Retina (tissue), 1 donor: ENCODE measurements around the gene WNK3.

Source experiments
- DNase-seq: peaks from one replicate; pipeline ENCODE4 v3.0.0-alpha.2; 2016

The WNK3 gene

GRCh38 chrX:54237014-54237413 lies 120.8 kb downstream of the WNK3 start:
- DNase-seq = no peak

- DNase-seq = no peak
These were observed 127.3 kb downstream of the WNK3 start for GRCh38 chrX:54230435-54231148.

GRCh38 chrX:54223581-54223980 lies 134.3 kb downstream of the WNK3 start:
- no peak for DNase-seq

GRCh38 chrX:54213603-54214002 lies 144.2 kb downstream of the WNK3 start:
- DNase-seq = no peak

GRCh38 chrX:54208531-54208930 lies 149.3 kb downstream of the WNK3 start:
- no peak for DNase-seq

- DNase-seq = no peak
These were observed 159.6 kb downstream of the WNK3 start for GRCh38 chrX:54198262-54198661.

- DNase-seq = no peak
These were observed 162.8 kb downstream of the WNK3 start for GRCh38 chrX:54194982-54195588.

- DNase-seq = no peak
These were observed 164.6 kb downstream of the WNK3 start for GRCh38 chrX:54193085-54193821.

- no peak for DNase-seq
These were observed 173.4 kb downstream of the WNK3 start for GRCh38 chrX:54184474-54184873.

GRCh38 chrX:54182864-54183613 lies 174.8 kb downstream of the WNK3 start, which contains the start of gene FAM120C:
Gene FAM120C, minus strand, starts transcription at chrX:54183254. Its CDS starts 56 bp downstream, at chrX:54183198.
- peak; percentile 81 for DNase-seq

GRCh38 chrX:54182194-54182863 lies 175.5 kb downstream of the WNK3 start:
- DNase-seq = peak; percentile 56

GRCh38 chrX:54181202-54181953 lies 176.5 kb downstream of the WNK3 start:
- no peak for DNase-seq

GRCh38 chrX:54180403-54180802 lies 177.4 kb downstream of the WNK3 start:
- DNase-seq = no peak

- DNase-seq = no peak
These were observed 179.5 kb downstream of the WNK3 start for GRCh38 chrX:54178100-54178940.

- DNase-seq = no peak
These were observed 180.5 kb downstream of the WNK3 start for GRCh38 chrX:54177306-54177705.

- no peak for DNase-seq
These were observed 184.1 kb downstream of the WNK3 start for GRCh38 chrX:54173791-54174190.

- no peak for DNase-seq
These were observed 185.4 kb downstream of the WNK3 start for GRCh38 chrX:54172455-54172854.

GRCh38 chrX:54171527-54172250 lies 186.2 kb downstream of the WNK3 start:
- no peak for DNase-seq

GRCh38 chrX:54171091-54171490 lies 186.8 kb downstream of the WNK3 start:
- no peak for DNase-seq

- no peak for DNase-seq
These were observed 190.9 kb downstream of the WNK3 start for GRCh38 chrX:54166915-54167314.
